IMR-90 (cell line): ENCODE results near the gene CD69. TPM values are rescaled to one million over a fixed set of nuclear protein-coding genes. Genes with fewer than 3 reads are reported as not detected.

Experiments
- ATAC-seq: fragments of 200-7000 bp; cut with Tn5 transposase; 2 replicates; pipeline ENCODE4 v1.9.1; 2020; ENCODE audit warnings: low read depth, mild to moderate bottlenecking, moderate library complexity
- BruUV-seq: library from RNA; stranded (reverse); fragments of 400-500 nt; replicated peaks from 2 replicates; lab custom pipeline; 2021; lab: Mats Ljungman, UMichigan
- CTCF ChIA-PET: fragments of 300-600 bp; formaldehyde crosslinking; extraction: SDS; loops from one replicate; lab custom pipeline; 2021; ENCODE audit warnings: antibody characterized with exemption; lab: Yijun Ruan, JAX
- POLR2A ChIA-PET: fragments of 300-600 bp; sonication (Branson Sonifier 250); formaldehyde crosslinking; loops from one replicate; lab custom pipeline; 2022; ENCODE audit warnings: antibody characterized with exemption; ENCODE audit not compliant: unreplicated experiment; lab: Charles Lee
- DNase-seq: peaks from one replicate; pipeline ENCODE4 v3.0.0; 2013
- H2AFZ ChIP-seq: replicated peaks from 2 replicates; pipeline ENCODE3; 2013; ENCODE audit warnings: low read length, mild to moderate bottlenecking; ENCODE audit not compliant: poor library complexity
- H2AK5ac ChIP-seq: 2 replicates; pipeline ENCODE4 v1.6.1; 2013; ENCODE audit warnings: low read depth, low read length, inconsistent platforms
- H2AK9ac ChIP-seq: replicated peaks from 2 replicates; pipeline ENCODE3; 2013; ENCODE audit warnings: mild to moderate bottlenecking, low read depth, low read length, moderate library complexity; ENCODE audit not compliant: poor library complexity
- H2BK120ac ChIP-seq: 2 replicates; pipeline ENCODE4 v1.6.1; 2013; ENCODE audit warnings: low read depth, low read length, inconsistent platforms
- H2BK15ac ChIP-seq: 3 replicates; pipeline ENCODE4 v1.6.1; 2013; ENCODE audit warnings: low read depth, low read length, inconsistent platforms
- H2BK20ac ChIP-seq: 2 replicates; pipeline ENCODE4 v1.6.1; 2013; ENCODE audit warnings: low read depth, mild to moderate bottlenecking, inconsistent platforms, low read length, moderate library complexity
- H2BK5ac ChIP-seq: 2 replicates; pipeline ENCODE4 v1.6.1; 2013; ENCODE audit warnings: mild to moderate bottlenecking, low read depth, low read length, inconsistent platforms; ENCODE audit not compliant: poor library complexity, severe bottlenecking
- H3K14ac ChIP-seq: replicated peaks from 2 replicates; pipeline ENCODE4 v1.6.1; 2013; ENCODE audit warnings: low read depth, low read length, inconsistent platforms
- H3K18ac ChIP-seq: 2 replicates; pipeline ENCODE4 v1.6.1; 2013; ENCODE audit warnings: low read depth, low read length, control low read depth
- H3K23ac ChIP-seq: 2 replicates; pipeline ENCODE4 v1.6.1; 2013; ENCODE audit warnings: low read depth, low read length, inconsistent platforms
- H3K27ac ChIP-seq: 2 replicates; pipeline ENCODE4 v1.5.1; 2013; ENCODE audit warnings: mild to moderate bottlenecking, control low read depth, low read length; ENCODE audit not compliant: insufficient read depth
- H3K27me3 ChIP-seq: 2 replicates; pipeline ENCODE4 v1.6.1; 2013; ENCODE audit warnings: low read length; ENCODE audit not compliant: control insufficient read depth, insufficient read depth
- H3K36me3 ChIP-seq: 2 replicates; pipeline ENCODE4 v1.6.1; 2013; ENCODE audit warnings: low read length, mixed read lengths; ENCODE audit not compliant: control insufficient read depth, insufficient read depth
- H3K4ac ChIP-seq: 2 replicates; pipeline ENCODE4 v1.6.1; 2013; ENCODE audit warnings: low read depth, low read length, inconsistent platforms
- H3K4me1 ChIP-seq: 2 replicates; pipeline ENCODE4 v1.6.1; 2013; ENCODE audit warnings: low read length, mixed read lengths; ENCODE audit not compliant: control insufficient read depth, insufficient read depth
- H3K4me2 ChIP-seq: 2 replicates; pipeline ENCODE4 v1.6.1; 2013; ENCODE audit warnings: low read depth, mild to moderate bottlenecking, control low read depth, low read length, moderate library complexity
- H3K4me3 ChIP-seq: 2 replicates; pipeline ENCODE4 v1.5.1; 2013; ENCODE audit warnings: low read depth, mild to moderate bottlenecking, control low read depth, low read length, moderate library complexity; ENCODE audit not compliant: insufficient read depth
- H3K56ac ChIP-seq: 2 replicates; pipeline ENCODE4 v1.6.1; 2013; ENCODE audit warnings: low read length, inconsistent platforms; ENCODE audit not compliant: insufficient read depth; ENCODE audit errors: extremely low read depth
- H3K79me1 ChIP-seq, 2 experiments: 2 replicates each; pipeline ENCODE4 v1.6.1; 2013; ENCODE audit warnings: low read length in 2 of 2, inconsistent platforms in 1 of 2, low read depth in 1 of 2
- H3K9ac ChIP-seq: 2 replicates; pipeline ENCODE4 v1.6.1; 2013; ENCODE audit warnings: low read depth, low read length, control low read depth
- H3K9me1 ChIP-seq: 2 replicates; pipeline ENCODE4 v1.6.1; 2013; ENCODE audit warnings: low read length, inconsistent platforms; ENCODE audit not compliant: insufficient read depth
- H3K9me3 ChIP-seq: 2 replicates; pipeline ENCODE4 v1.6.1; 2013; ENCODE audit warnings: low read length; ENCODE audit not compliant: control insufficient read depth, insufficient read depth
- H4K20me1 ChIP-seq: 2 replicates; pipeline ENCODE4 v1.6.1; 2013; ENCODE audit warnings: low read length, inconsistent platforms; ENCODE audit not compliant: insufficient read depth
- H4K5ac ChIP-seq: 2 replicates; pipeline ENCODE4 v1.6.1; 2013; ENCODE audit warnings: mild to moderate bottlenecking, low read depth, low read length, control low read depth
- H4K8ac ChIP-seq, 2 experiments: 2 replicates each; pipeline ENCODE4 v1.6.1; 2013; ENCODE audit warnings: low read depth in 2 of 2, low read length in 2 of 2, control low read depth in 1 of 2, inconsistent platforms in 1 of 2
- H4K91ac ChIP-seq: 2 replicates; pipeline ENCODE4 v1.6.1; 2013; ENCODE audit warnings: low read depth, low read length, inconsistent platforms; ENCODE audit not compliant: insufficient read depth
- BHLHE40 ChIP-seq: fragments of 150-350 bp; IDR thresholded peaks from 2 replicates; pipeline ENCODE4 v1.6.1; 2016; ENCODE audit warnings: mild to moderate bottlenecking, low read depth, low read length
- CHD1 ChIP-seq: IDR thresholded peaks from 2 replicates; pipeline ENCODE4 v1.6.1; 2012; ENCODE audit warnings: low read depth, low read length, improper control_type of control experiment
- CTCF ChIP-seq: conservative IDR thresholded peaks from 2 replicates; pipeline ENCODE4 v1.5.1; 2012; ENCODE audit warnings: mild to moderate bottlenecking, low read depth, low read length, improper control_type of control experiment
- WGBS, 2 experiments: methylation state at CpG; one replicate each; pipeline versions ENCODE4 v1.1.5 to v1.1.7; 2013; ENCODE audit warnings: missing lambda C conversion rate in 2 of 2; ENCODE audit not compliant: insufficient read length in 1 of 2; ENCODE audit errors: extremely low coverage in 2 of 2; 5-methylcytosine and 5-hydroxymethylcytosine counted together
- dilution Hi-C: fragments of 300-500 bp; cut with HindIII; formaldehyde crosslinking; loops from one replicate; pipeline ENCODE4 v1.14.3; 2018; ENCODE audit warnings: low sequenced_read_pairs; ENCODE audit not compliant: unreplicated experiment
- in situ Hi-C: fragments of 300-500 bp; cut with MboI; formaldehyde crosslinking; loops from 3 replicates; pipeline ENCODE4 v1.14.3; 2019; ENCODE audit warnings: low sequenced_read_pairs, inconsistent platforms, mixed read lengths
- intact Hi-C: fragments of 100-400 bp; cut with micrococcal nuclease; formaldehyde crosslinking; loops from 2 replicates; pipeline ENCODE4 v1.10.0; 2022
- polyA plus RNA-seq, 3 experiments: library from polyadenylated mRNA; depleted of rRNA; stranded (reverse); fragments of >200 nt; gene quantifications; 2 replicates each; pipeline ENCODE4 v1.2.3, GENCODE V29; 2012; ENCODE audit warnings: low replicate concordance in 1 of 3
- total RNA-seq: library from RNA; depleted of rRNA; stranded (reverse); fragments of >200 nt; gene quantifications from 2 replicates; pipeline ENCODE4 v1.2.3, GENCODE V29; 2012

The CD69 gene
- total and polyA plus RNA-seq, 2 of the 4 experiments (the other 2 are of a cell fraction), result not detected

GRCh38 chr12:9782547-9783382 lies 22.1 kb upstream of the CD69 start:
- Histone ChIP-seq H3K23ac (no peak overlapping the region), H3K4me2 (no peak overlapping the region), H2BK120ac (no peak overlapping the region), H3K9ac (no peak overlapping the region), H4K5ac (no peak overlapping the region), H3K18ac (no peak overlapping the region), H3K27me3 (no peaks in the 10 kb centered on the region), H3K56ac (no peak overlapping the region), H2AK5ac (no peak overlapping the region), H2AFZ (no peak overlapping the region), H4K20me1 (no peaks in the 10 kb centered on the region), H3K9me3 (no peaks in the 10 kb centered on the region), H3K79me1 (no peaks in the 10 kb centered on the region), H4K8ac (no peak overlapping the region), H3K9me1 (no peaks in the 10 kb centered on the region), H2BK15ac (no peak overlapping the region), H3K4me3 (no peak overlapping the region), H4K91ac (no peak overlapping the region; the same call in 1 of the 2 replicates), H2BK5ac (no peak overlapping the region), H3K4ac (no peak overlapping the region; the same call in 1 of the 2 replicates), H3K36me3 (no peaks in the 10 kb centered on the region), H3K14ac (no peak overlapping the region), H3K27ac (no peak overlapping the region), H3K4me1 (peaks cover 3% of the 10 kb centered on the region; the same call in 1 of the 2 replicates), H2BK20ac (no peak overlapping the region), H2AK9ac (no peak overlapping the region)
- ATAC-seq, result peak; percentile 48
- ChIA-PET POLR2A (no interaction called here), CTCF (no interaction called here)
- TF ChIP-seq BHLHE40 (no peak), CHD1 (no peak), CTCF (no peak)
- no CpG with 5 or more reads among the region's 7 CpGs for WGBS, 2 experiments
- no peak for DNase-seq
- in situ Hi-C loops (no loop called here), intact Hi-C loops (no loop called here), dilution Hi-C loops (no loop called here)
- no TSS peak for BruUV-seq
